Renal cortical epithelial cell (primary cell): Measurements from ENCODE around the gene SFMBT2. TPM values are rescaled to one million over a fixed set of nuclear protein-coding genes. Genes with fewer than 3 reads are reported as not detected.
A peak's percentile ranks its signal among the peaks of the same experiment; 100 is the strongest.

Experiments
- DNase-seq: peaks from one replicate; pipeline ENCODE4 v3.0.0-alpha.2; 2011; ENCODE audit warnings: low read depth
- total RNA-seq: library from RNA; depleted of rRNA; stranded (reverse); fragments of >200 nt; gene quantifications from 2 replicates; pipeline ENCODE4 v1.2.3, GENCODE V29; 2014

SFMBT2 gene
- total RNA-seq, 1 donor from 2014 or later = 0.45 TPM

GRCh38 chr10:7298495-7298894 is 112.3 kb downstream of the SFMBT2 start:
- no peak for DNase-seq

DNA sequence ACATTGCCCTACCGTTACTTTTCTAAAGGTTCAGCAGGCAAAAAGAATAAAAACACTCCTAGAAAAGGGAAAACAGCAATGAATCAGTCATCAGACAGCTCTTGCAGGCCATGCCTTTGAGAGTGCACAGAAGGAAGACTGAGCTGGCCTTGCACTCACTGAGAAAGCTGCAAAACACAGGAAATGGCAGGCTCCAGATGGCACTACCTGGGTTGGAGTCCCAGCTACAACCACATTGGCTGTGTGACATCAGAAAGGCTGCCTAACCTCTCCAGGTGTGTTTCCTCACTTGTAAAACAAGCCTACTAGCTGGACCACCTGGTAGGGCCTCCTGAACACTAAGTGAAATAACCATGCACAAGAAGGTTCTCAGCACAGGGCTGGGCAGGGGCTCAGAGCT is 113.7 kb downstream of the SFMBT2 start:
- DNase-seq = no peak

DNA sequence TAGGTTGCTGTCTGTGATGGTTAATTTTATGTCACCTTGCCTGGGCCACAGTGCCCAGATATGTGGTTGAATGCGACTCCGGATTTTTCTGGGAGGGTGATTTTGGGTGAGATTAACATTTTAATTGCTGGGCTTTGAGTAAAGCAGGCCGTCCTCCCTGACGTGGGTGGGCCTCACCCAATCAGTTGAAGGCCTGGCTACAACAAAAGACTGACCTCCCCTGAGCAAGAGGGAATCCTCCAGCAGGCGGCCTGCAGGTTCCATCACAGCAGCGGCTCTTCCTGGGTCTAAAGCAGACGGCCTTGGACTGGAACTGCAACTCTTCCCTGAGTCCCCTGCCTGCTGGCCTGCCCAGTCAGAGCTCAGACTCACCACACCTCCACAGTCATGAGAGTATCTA is 114.2 kb downstream of the SFMBT2 start:
- DNase-seq = no peak

- no peak for DNase-seq
These were observed 114.8 kb downstream of the SFMBT2 start for GRCh38 chr10:7296076-7296475.

DNA sequence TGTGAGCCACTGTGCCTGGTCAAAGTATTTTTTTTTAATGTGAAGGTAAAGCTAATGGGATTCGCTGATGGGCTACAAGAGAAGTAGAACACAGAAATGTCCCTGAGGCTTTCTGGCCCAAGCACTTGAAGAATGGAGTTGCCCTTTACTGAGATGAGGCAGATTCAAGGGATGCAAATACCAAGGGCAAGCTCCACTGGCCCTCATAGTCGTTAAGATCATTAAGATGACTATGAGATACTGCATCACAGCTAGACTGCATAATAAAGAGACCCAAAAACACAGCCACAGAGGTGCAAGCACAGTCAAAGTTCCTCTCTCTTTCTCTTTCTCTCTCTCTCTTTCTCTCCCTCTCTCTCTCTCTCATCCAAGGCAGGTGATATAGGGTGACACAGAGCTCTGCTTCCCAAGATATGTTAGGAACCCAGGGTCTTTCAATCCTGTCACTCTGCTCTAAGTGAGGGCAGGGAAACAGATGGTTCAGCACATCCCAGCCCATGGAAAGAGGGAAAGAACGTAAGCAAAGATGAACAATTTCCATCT is 117.4 kb downstream of the SFMBT2 start:
- DNase-seq = no peak

DNA sequence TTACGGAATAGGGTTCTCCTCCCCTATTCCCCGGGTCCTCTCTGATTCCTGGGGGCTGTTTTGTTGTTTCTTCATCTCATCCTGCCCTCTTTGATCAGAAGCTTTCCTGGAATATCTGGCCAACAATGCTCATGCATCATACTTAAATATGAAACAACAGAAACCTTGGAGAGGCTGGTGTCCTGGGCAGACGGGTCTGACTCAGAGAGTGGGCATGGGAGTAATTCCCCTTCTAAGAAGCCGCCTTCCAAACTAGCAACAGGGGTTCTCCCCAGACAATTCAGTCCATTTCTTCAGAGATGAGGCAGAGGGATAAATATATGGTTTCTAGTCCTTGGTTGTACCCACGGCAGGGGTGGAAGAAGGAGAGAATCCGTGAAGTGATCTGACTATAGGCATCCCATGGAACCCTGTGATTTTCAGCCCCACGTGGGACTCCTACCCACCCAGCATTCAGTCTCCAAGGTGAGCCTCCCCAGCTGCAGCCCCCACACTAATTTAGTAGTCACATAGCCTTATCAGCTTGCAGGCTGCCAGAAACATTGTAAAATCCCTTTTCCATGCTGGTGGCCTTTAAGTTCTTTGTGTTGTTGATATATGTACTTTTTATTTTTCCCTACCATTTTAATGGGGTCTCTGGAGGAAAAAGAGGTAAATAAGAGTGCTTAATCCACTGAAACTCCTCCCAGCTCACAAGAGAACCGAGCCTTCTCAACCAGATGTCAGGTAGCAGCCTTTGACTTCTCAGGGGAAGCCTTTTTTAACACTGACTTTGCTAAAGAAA is 119.2 kb downstream of the SFMBT2 start:
- no peak for DNase-seq

DNA sequence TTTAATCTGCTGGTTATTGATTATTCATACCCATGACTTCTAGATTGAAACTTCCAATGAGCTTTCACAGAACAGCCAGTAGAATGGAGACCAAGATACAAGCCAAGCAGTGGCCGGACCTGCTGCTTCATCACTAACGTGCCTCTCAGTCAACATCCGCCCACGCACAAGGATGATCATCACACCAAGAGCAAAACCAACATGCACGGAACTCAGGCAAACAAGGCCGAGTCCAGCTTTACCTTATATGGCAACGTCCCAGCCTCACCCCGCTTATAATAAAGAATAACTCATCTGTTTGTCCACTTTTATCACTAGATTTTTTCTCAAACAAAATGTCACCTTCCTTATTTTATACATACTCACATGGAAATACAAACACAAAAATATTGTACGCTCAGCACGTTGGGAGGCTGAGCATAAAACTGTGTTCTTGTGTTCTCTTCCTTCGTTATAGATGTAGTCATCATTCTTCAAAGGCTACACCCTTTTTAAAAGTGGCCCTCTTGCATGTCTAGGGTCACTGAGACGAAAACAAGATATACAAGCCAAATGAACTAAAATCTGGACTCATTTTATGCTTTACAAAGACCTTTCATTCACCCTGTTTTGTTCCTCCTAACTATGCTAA is 122.7 kb downstream of the SFMBT2 start:
- DNase-seq = no peak

GRCh38 chr10:7287377-7287776 is 123.5 kb downstream of the SFMBT2 start:
- no peak for DNase-seq

- no peak for DNase-seq
These were observed 125.1 kb downstream of the SFMBT2 start for GRCh38 chr10:7285522-7286322.

GRCh38 chr10:7283246-7283645 is 127.6 kb downstream of the SFMBT2 start:
- DNase-seq = no peak

DNA sequence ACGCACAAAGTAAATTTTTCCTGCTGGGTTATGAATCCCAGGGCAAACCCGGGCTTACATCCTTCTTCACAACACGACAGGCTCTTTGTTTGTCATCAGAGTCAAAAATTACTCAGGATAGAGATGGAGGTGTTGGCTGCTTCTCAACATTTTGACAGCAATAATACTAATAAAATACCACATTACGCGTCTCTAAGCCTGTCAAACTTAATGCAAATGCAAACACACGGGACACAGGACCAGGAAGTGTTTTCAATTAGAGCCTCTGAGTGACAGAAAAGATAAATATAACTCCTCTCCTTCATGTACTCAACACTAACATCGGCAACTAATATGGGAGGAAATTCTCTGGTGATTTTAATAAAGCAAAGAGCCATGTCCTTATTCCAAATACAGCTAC is 128.4 kb downstream of the SFMBT2 start:
- DNase-seq = no peak

DNA sequence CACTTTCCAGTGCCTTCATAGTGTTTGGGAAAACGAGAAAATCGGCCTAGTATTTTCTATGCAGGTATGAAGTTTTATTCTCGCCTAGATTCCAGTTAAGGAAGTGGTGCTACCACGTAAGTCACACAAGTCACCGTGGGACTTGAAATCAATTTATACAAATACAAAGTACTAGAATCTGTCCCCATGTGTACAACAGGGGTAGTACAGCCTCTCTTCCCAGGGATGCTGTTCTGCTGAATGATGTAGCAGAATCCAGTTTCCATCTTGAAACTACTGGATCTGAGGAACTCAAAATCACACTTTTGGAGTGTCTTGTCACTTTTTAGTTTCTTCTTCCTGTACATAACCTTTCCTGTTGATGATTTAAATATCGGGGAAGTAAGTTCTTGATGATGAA is 129.4 kb downstream of the SFMBT2 start:
- no peak for DNase-seq

DNA sequence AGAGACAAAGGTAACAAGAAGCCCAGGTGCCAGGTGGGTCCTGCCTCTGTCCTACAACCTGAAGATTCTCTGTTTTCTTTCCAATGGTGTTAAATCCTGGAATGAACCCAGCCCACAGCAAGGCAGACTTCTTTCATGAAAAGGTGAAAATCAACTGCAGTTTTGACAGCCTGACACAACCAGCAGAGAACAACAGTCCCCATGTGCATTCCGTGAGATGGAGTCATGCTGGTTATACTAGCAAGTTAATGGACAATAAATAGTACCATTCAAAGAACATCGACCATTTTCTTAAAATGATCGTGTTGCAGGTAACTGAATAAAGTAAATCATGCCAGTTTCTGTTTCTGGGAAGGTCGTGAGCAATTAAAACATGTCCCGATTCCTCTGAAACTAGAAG is 131.5 kb downstream of the SFMBT2 start:
- DNase-seq = peak; percentile 34

- no peak for DNase-seq
These were observed 133.0 kb downstream of the SFMBT2 start for GRCh38 chr10:7277867-7278266.

GRCh38 chr10:7277432-7277831 is 133.4 kb downstream of the SFMBT2 start:
- no peak for DNase-seq

- DNase-seq = no peak
These were observed 134.9 kb downstream of the SFMBT2 start for GRCh38 chr10:7275761-7276440.

GRCh38 chr10:7274293-7274692 is 136.5 kb downstream of the SFMBT2 start:
- no peak for DNase-seq

GRCh38 chr10:7272008-7272407 is 138.8 kb downstream of the SFMBT2 start:
- DNase-seq = no peak

GRCh38 chr10:7269988-7270387 is 140.8 kb downstream of the SFMBT2 start:
- DNase-seq = no peak

GRCh38 chr10:7267142-7267541 is 143.7 kb downstream of the SFMBT2 start:
- no peak for DNase-seq

DNA sequence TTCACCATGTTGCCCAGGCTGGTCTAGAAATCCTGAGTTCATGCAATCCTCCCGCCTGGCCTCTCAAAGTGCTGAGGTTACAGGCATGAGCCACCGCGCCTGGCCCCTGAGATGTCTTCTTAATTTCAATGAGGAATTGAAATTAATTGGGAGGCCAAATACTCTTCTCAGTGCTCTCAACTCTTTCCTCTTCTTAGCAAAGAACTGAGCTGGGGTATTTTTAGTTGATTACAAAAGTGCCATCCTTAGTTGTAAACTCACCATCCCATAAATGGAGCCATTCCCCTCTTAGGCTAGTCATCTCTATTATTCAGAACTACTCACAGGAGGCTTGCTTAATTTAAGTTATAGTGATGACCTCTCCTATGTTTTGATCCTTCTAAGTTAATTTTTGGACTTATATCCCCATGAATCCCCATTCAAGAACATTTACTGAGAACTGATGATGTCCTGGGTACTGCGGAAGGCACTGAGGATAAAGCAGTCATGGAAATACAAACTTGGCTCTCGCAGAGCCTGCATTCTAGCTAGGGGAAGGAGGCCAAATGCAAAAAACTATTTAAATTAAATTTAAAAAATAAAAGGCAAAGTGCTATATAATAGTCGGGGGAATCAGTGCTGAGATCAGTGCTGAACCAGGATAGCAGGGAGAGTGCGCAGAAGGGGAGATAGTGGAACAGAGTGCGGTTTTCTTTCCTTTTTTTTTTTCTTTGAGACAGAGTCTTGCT is 145.3 kb downstream of the SFMBT2 start:
- no peak for DNase-seq
